ENCODE results near the gene CHPT1. TPM values are rescaled to one million over a fixed set of nuclear protein-coding genes. Genes with fewer than 3 reads are reported as not detected.
"Not testable (repeated sequence)": the region's sequence is repeated elsewhere in the genome, so short reads cannot be mapped to it uniquely, and the experiment has no call there.

The CHPT1 gene
- total RNA-seq (2014; rRNA removed; shearing (Covaris generic); ENCODE audit: low replicate concordance): 29.0 and 36.4 TPM in 2 replicates

- DNase-seq (ENCODE audit: low read depth): peak; percentile 44
- in situ Hi-C loops (cut with HindIII; ENCODE audit: low pct_unique_long_range_greater_than_20kb, low sequenced_read_pairs): no loop called here
Measured at GRCh38 chr12:101697197-101697929, at the start of gene CHPT1. CHPT1 (plus strand) TSS chr12:101697640; CDS start chr12:101697862, 222 bp downstream.

- DNase-seq (ENCODE audit: low read depth): no peak
- in situ Hi-C loops (cut with HindIII; ENCODE audit: low pct_unique_long_range_greater_than_20kb, low sequenced_read_pairs): no loop called here
Measured at GRCh38 chr12:101647711-101648110, 49.7 kb upstream of the CHPT1 start.

GRCh38 chr12:101648195-101648594 is 49.2 kb upstream of the CHPT1 start:
- in situ Hi-C loops (cut with HindIII; ENCODE audit: low pct_unique_long_range_greater_than_20kb, low sequenced_read_pairs): no loop called here
- DNase-seq (ENCODE audit: low read depth): no peak

GRCh38 chr12:101650346-101651117 is 46.9 kb upstream of the CHPT1 start:
- in situ Hi-C loops (cut with HindIII; ENCODE audit: low pct_unique_long_range_greater_than_20kb, low sequenced_read_pairs): no loop called here

GRCh38 chr12:101653030-101653429 is 44.4 kb upstream of the CHPT1 start:
- in situ Hi-C loops (cut with HindIII; ENCODE audit: low pct_unique_long_range_greater_than_20kb, low sequenced_read_pairs): no loop called here
- DNase-seq (ENCODE audit: low read depth): no peak

More at GRCh38 chr12:101650346-101651117, 46.9 kb upstream of the CHPT1 start:
- DNase-seq (ENCODE audit: low read depth): no peak

- DNase-seq (ENCODE audit: low read depth): no peak
- in situ Hi-C loops (cut with HindIII; ENCODE audit: low pct_unique_long_range_greater_than_20kb, low sequenced_read_pairs): no loop called here
Measured at GRCh38 chr12:101653503-101653902, 43.9 kb upstream of the CHPT1 start.

GRCh38 chr12:101654442-101654841 is 43.0 kb upstream of the CHPT1 start:
- DNase-seq (ENCODE audit: low read depth): no peak
- in situ Hi-C loops (cut with HindIII; ENCODE audit: low pct_unique_long_range_greater_than_20kb, low sequenced_read_pairs): no loop called here

GRCh38 chr12:101655393-101655792 is 42.0 kb upstream of the CHPT1 start:
- in situ Hi-C loops (cut with HindIII; ENCODE audit: low pct_unique_long_range_greater_than_20kb, low sequenced_read_pairs): no loop called here
- DNase-seq (ENCODE audit: low read depth): no peak

- DNase-seq (ENCODE audit: low read depth); in situ Hi-C loops (cut with HindIII; ENCODE audit: low pct_unique_long_range_greater_than_20kb, low sequenced_read_pairs): not testable (repeated sequence)
Measured at GRCh38 chr12:101660662-101661061, 36.8 kb upstream of the CHPT1 start.

GRCh38 chr12:101663298-101663697 is 34.1 kb upstream of the CHPT1 start:
- in situ Hi-C loops (cut with HindIII; ENCODE audit: low pct_unique_long_range_greater_than_20kb, low sequenced_read_pairs): no loop called here
- no peak for DNase-seq (ENCODE audit: low read depth)

GRCh38 chr12:101664992-101665391 is 32.4 kb upstream of the CHPT1 start:
- in situ Hi-C loops (cut with HindIII; ENCODE audit: low pct_unique_long_range_greater_than_20kb, low sequenced_read_pairs): no loop called here
- DNase-seq (ENCODE audit: low read depth): no peak

- in situ Hi-C loops (cut with HindIII; ENCODE audit: low pct_unique_long_range_greater_than_20kb, low sequenced_read_pairs): no loop called here
- DNase-seq (ENCODE audit: low read depth): no peak
Measured at GRCh38 chr12:101666052-101666728, 31.2 kb upstream of the CHPT1 start.

- in situ Hi-C loops (cut with HindIII; ENCODE audit: low pct_unique_long_range_greater_than_20kb, low sequenced_read_pairs): no loop called here
- DNase-seq (ENCODE audit: low read depth): no peak
Measured at GRCh38 chr12:101667591-101667990, 29.8 kb upstream of the CHPT1 start.

- no peak for DNase-seq (ENCODE audit: low read depth)
- in situ Hi-C loops (cut with HindIII; ENCODE audit: low pct_unique_long_range_greater_than_20kb, low sequenced_read_pairs): no loop called here
Measured at GRCh38 chr12:101670007-101670671, 27.3 kb upstream of the CHPT1 start.

- no peak for DNase-seq (ENCODE audit: low read depth)
Measured at GRCh38 chr12:101671157-101671791, 26.2 kb upstream of the CHPT1 start.

GRCh38 chr12:101671833-101672232 is 25.6 kb upstream of the CHPT1 start:
- no peak for DNase-seq (ENCODE audit: low read depth)
- in situ Hi-C loops (cut with HindIII; ENCODE audit: low pct_unique_long_range_greater_than_20kb, low sequenced_read_pairs): no loop called here

More at GRCh38 chr12:101671157-101671791, 26.2 kb upstream of the CHPT1 start:
- in situ Hi-C loops (cut with HindIII; ENCODE audit: low pct_unique_long_range_greater_than_20kb, low sequenced_read_pairs): no loop called here

- no peak for DNase-seq (ENCODE audit: low read depth)
Measured at GRCh38 chr12:101675555-101675954, 21.9 kb upstream of the CHPT1 start.

GRCh38 chr12:101676497-101676896 is 20.9 kb upstream of the CHPT1 start:
- in situ Hi-C loops (cut with HindIII; ENCODE audit: low pct_unique_long_range_greater_than_20kb, low sequenced_read_pairs); DNase-seq (ENCODE audit: low read depth): not testable (repeated sequence)

More at GRCh38 chr12:101675555-101675954, 21.9 kb upstream of the CHPT1 start:
- in situ Hi-C loops (cut with HindIII; ENCODE audit: low pct_unique_long_range_greater_than_20kb, low sequenced_read_pairs): no loop called here

All from Caki2 (cell line).